CD14-positive monocyte (primary cell): ENCODE measurements around the gene ACOT9. TPM values are rescaled to one million over a fixed set of nuclear protein-coding genes. Genes with fewer than 3 reads are reported as not detected.

Experiments
- DNase-seq, 3 donors: peaks; one replicate each; pipeline ENCODE4 v3.0.0-alpha.2; 2011 to 2022
- H2AFZ ChIP-seq: 2 replicates; pipeline ENCODE4 v1.6.0; 2012; ENCODE audit warnings: mild to moderate bottlenecking, low read depth, low read length, inconsistent platforms; ENCODE audit not compliant: insufficient read depth, poor library complexity, severe bottlenecking
- H3K27ac ChIP-seq, 2 donors: 1 replicate in 1 of 2; 2 replicates in 1 of 2; pipeline ENCODE4 v1.5.1; 2012 to 2013; ENCODE audit warnings: low read length in 2 of 2, control low read depth in 1 of 2, inconsistent platforms in 1 of 2, low read depth in 1 of 2, mild to moderate bottlenecking in 1 of 2
- H3K27me3 ChIP-seq, 2 donors: one replicate each; pipeline versions ENCODE4 v1.6.0 to v1.6.1; 2011 to 2013; ENCODE audit warnings: low read length in 2 of 2; ENCODE audit not compliant: control insufficient read depth in 2 of 2, insufficient read depth in 2 of 2
- H3K36me3 ChIP-seq, 2 donors: replicated peaks in 1 of 2; 1 replicate in 1 of 2; 2 replicates in 1 of 2; pipeline versions ENCODE4 v1.5.1 to v1.6.1; 2012 to 2013; ENCODE audit warnings: low read length in 2 of 2, control low read depth in 1 of 2, inconsistent platforms in 1 of 2, mild to moderate bottlenecking in 1 of 2; ENCODE audit not compliant: insufficient read depth in 2 of 2, control insufficient read depth in 1 of 2
- H3K4me1 ChIP-seq, 2 donors: 1 replicate in 1 of 2; 2 replicates in 1 of 2; pipeline versions ENCODE4 v1.5.1 to v1.6.1; 2012 to 2013; ENCODE audit warnings: low read length in 2 of 2, control low read depth in 1 of 2, inconsistent platforms in 1 of 2, mild to moderate bottlenecking in 1 of 2, moderate library complexity in 1 of 2; ENCODE audit not compliant: insufficient read depth in 2 of 2, control insufficient read depth in 1 of 2
- H3K4me2 ChIP-seq: replicated peaks from 2 replicates; pipeline ENCODE3; 2012; ENCODE audit warnings: low read length, moderate library complexity, mild to moderate bottlenecking; ENCODE audit not compliant: poor library complexity, severe bottlenecking; ENCODE audit errors: extremely low read depth
- H3K4me3 ChIP-seq, 3 experiments: fragments of 200-600 bp in 1 of 3; sonication (generic) in 1 of 3; replicated peaks in 1 of 3; 1 replicate in 2 of 3; 2 replicates in 1 of 3; pipeline ENCODE4 v1.5.1; 2011 to 2013; ENCODE audit warnings: low read length in 3 of 3, mild to moderate bottlenecking in 3 of 3, control low read depth in 2 of 3, low read depth in 2 of 3, inconsistent platforms in 1 of 3, moderate library complexity in 1 of 3
- H3K79me2 ChIP-seq: 2 replicates; pipeline ENCODE4 v1.6.0; 2012; ENCODE audit warnings: mild to moderate bottlenecking, control low read depth, inconsistent platforms, low read length, moderate library complexity; ENCODE audit not compliant: insufficient read depth
- H3K9ac ChIP-seq: 2 replicates; pipeline ENCODE4 v1.6.0; 2017; ENCODE audit warnings: low read length, mild to moderate bottlenecking; ENCODE audit not compliant: insufficient read depth, poor library complexity, severe bottlenecking
- H3K9me3 ChIP-seq, 2 donors: replicated peaks in 1 of 2; 1 replicate in 1 of 2; 2 replicates in 1 of 2; pipeline versions ENCODE4 v1.5.1 to v1.6.1; 2012 to 2013; ENCODE audit warnings: low read length in 2 of 2, control low read depth in 1 of 2; ENCODE audit not compliant: control insufficient read depth in 1 of 2, insufficient read depth in 1 of 2
- H4K20me1 ChIP-seq: 2 replicates; pipeline ENCODE4 v1.6.0; 2012; ENCODE audit warnings: mild to moderate bottlenecking, low read length, control low read depth, moderate library complexity; ENCODE audit not compliant: insufficient read depth
- H3K27ac Mint-ChIP-seq, 7 donors: one replicate each; pipeline ENCODE4 v1.8.0; 2020; ENCODE audit warnings: mild to moderate bottlenecking in 7 of 7, mixed read lengths in 7 of 7, moderate library complexity in 6 of 7, inconsistent platforms in 2 of 7
- H3K27me3 Mint-ChIP-seq, 3 donors: one replicate each; pipeline ENCODE4 v1.8.0; 2021 to 2022; ENCODE audit warnings: low read depth in 3 of 3, mild to moderate bottlenecking in 3 of 3, mixed read lengths in 3 of 3, moderate library complexity in 3 of 3, inconsistent platforms in 1 of 3
- H3K36me3 Mint-ChIP-seq, 2 donors: one replicate each; pipeline ENCODE4 v1.8.0; 2020; ENCODE audit warnings: mixed read lengths in 2 of 2, inconsistent platforms in 1 of 2, mild to moderate bottlenecking in 1 of 2
- H3K4me1 Mint-ChIP-seq: one replicate; pipeline ENCODE4 v1.8.0; 2020; ENCODE audit warnings: mild to moderate bottlenecking, mixed read lengths
- H3K4me3 Mint-ChIP-seq, 2 donors: one replicate each; pipeline ENCODE4 v1.8.0; 2020; ENCODE audit warnings: mild to moderate bottlenecking in 2 of 2, mixed read lengths in 2 of 2, moderate library complexity in 1 of 2
- H3K9me3 Mint-ChIP-seq, 7 donors: one replicate each; pipeline ENCODE4 v1.8.0; 2020 to 2022; ENCODE audit warnings: mixed read lengths in 7 of 7, mild to moderate bottlenecking in 6 of 7, moderate library complexity in 6 of 7, inconsistent platforms in 2 of 7
- WGBS: methylation state at CpG from one replicate; pipeline ENCODE4 v1.1.5; 2013; ENCODE audit warnings: missing lambda C conversion rate; ENCODE audit not compliant: insufficient coverage; 5-methylcytosine and 5-hydroxymethylcytosine counted together
- intact Hi-C, 2 donors: fragments of 100-400 bp; cut with micrococcal nuclease; formaldehyde crosslinking; loops; one replicate each; pipeline versions ENCODE4 v1.15.0 to v1.15.1; 2023
- polyA plus RNA-seq, 3 donors: library from polyadenylated mRNA; depleted of rRNA in 1 of 3; unstranded in 2 of 3; stranded (reverse) in 1 of 3; fragments of 300-500 nt in 2 of 3; fragments of >200 nt in 1 of 3; fragmentation: Illumina TruSeq in 2 of 3; gene quantifications; 1 replicate in 2 of 3; 2 replicates in 1 of 3; pipeline ENCODE4 v1.2.3, GENCODE V29; 2012 to 2021
- TF ChIP-seq, protein P1 (sequence below): fragments of 200-600 bp; IDR thresholded peaks from one replicate; pipeline ENCODE4 v1.8.0; 2022; ENCODE audit warnings: antibody characterized with exemption, mild to moderate bottlenecking

Gene ACOT9
- polyA plus RNA-seq, 3 donors = 49.2 to 69.3 (median 51.8) TPM

DNA sequence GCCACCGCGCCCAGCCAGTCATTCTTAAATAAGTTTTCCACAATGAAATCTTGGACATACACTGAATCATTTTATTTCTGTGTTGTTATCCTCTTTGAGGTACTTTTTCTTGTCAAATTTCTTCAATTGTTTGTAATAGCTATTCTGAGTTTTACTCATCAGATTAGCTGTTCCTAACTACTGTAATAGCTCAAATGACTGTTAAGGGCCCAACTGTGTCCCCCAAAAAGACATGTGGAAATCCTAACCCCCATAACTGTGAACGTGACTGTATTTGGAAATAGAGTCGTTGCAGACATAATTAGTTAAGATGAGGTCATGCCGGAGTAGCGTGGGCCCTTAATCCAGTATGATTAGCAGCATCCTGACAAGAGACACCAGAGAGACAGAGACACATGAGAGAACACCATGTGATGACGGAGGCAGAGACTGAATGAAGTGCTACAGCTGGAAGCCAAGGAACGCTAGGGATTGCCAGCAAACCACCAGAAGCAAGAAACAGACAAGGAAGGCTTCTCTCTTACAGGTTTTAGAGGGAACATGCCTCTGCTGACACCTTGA lies 22.9 kb downstream of the ACOT9 start:
- Mint-ChIP-seq H3K9me3 (peaks cover 0 to 5% (median 0%) of the 10 kb centered on the region in 7 donors), H3K27me3 (peaks cover 0 to 7% (median 0%) of the 10 kb centered on the region in 3 donors), H3K36me3 (peaks cover 58 to 66% of the 10 kb centered on the region in 2 donors), H3K27ac (peak overlapping the region in 2 of 7 donors; percentile 48 to 57), H3K4me1 (no peaks in the 10 kb centered on the region), H3K4me3 (no peak overlapping the region)
- Histone ChIP-seq H4K20me1 (peaks cover 9% of the 10 kb centered on the region), H3K36me3 (peaks cover 55 to 82% of the 10 kb centered on the region in 2 donors), H2AFZ (no peak overlapping the region), H3K4me3 (no peak overlapping the region), H3K79me2 (no peaks in the 10 kb centered on the region), H3K4me1 (no peaks in the 10 kb centered on the region), H3K9ac (no peak overlapping the region), H3K27me3 (no peaks in the 10 kb centered on the region), H3K9me3 (no peaks in the 10 kb centered on the region), H3K27ac (no peak overlapping the region), H3K4me2 (no peak overlapping the region)
- DNase-seq = no peak
- TF ChIP-seq, protein P1, sequence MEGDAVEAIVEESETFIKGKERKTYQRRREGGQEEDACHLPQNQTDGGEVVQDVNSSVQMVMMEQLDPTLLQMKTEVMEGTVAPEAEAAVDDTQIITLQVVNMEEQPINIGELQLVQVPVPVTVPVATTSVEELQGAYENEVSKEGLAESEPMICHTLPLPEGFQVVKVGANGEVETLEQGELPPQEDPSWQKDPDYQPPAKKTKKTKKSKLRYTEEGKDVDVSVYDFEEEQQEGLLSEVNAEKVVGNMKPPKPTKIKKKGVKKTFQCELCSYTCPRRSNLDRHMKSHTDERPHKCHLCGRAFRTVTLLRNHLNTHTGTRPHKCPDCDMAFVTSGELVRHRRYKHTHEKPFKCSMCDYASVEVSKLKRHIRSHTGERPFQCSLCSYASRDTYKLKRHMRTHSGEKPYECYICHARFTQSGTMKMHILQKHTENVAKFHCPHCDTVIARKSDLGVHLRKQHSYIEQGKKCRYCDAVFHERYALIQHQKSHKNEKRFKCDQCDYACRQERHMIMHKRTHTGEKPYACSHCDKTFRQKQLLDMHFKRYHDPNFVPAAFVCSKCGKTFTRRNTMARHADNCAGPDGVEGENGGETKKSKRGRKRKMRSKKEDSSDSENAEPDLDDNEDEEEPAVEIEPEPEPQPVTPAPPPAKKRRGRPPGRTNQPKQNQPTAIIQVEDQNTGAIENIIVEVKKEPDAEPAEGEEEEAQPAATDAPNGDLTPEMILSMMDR = no peak
- intact Hi-C loops = no loop called here
- 97% methylated on average over 4 of the region's 8 CpGs for WGBS

DNA sequence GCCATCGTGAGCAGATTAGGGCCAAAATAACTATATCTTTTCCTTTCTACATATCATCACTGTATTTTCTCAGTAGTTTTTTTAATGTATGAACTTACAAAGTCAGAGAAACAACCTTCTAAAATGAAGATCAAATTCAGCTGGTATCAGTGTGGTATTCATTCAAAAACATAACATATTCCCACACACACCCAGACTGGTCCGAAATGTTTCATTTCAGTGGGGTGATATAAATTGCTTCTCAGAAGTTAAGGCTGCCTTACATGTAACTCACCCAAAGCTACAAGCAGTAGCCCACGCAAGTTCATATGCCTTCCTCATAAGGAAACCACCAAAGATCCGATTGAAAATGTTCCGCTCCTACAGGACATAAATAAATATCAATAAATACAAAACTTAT lies 37.8 kb downstream of the ACOT9 start:
- intact Hi-C loops = no loop called here
- H3K36me3 ChIP-seq = peaks cover 51 to 76% of the 10 kb centered on the region in 2 donors
- H3K27me3 ChIP-seq = no peaks in the 10 kb centered on the region
- no peak overlapping the region for H3K4me3 ChIP-seq
- H3K27me3 Mint-ChIP-seq = peaks cover 0 to 20% (median 0%) of the 10 kb centered on the region in 3 donors
- no peaks in the 10 kb centered on the region for H3K4me1 ChIP-seq
- WGBS = no CpG with 5 or more reads among the region's 5 CpGs
- H3K27ac ChIP-seq = no peak overlapping the region
- no peak for DNase-seq
- no peak overlapping the region for H3K4me3 Mint-ChIP-seq
- H3K79me2 ChIP-seq = no peaks in the 10 kb centered on the region
- H2AFZ ChIP-seq = no peak overlapping the region
- H3K36me3 Mint-ChIP-seq = peaks cover 39 to 71% of the 10 kb centered on the region in 2 donors
- H3K4me2 ChIP-seq = no peak overlapping the region
- H3K9me3 ChIP-seq = no peaks in the 10 kb centered on the region
- H3K4me1 Mint-ChIP-seq = no peaks in the 10 kb centered on the region
- TF ChIP-seq, protein P1 = no peak
- H3K9me3 Mint-ChIP-seq = no peaks in the 10 kb centered on the region
- H3K9ac ChIP-seq = no peak overlapping the region
- H4K20me1 ChIP-seq = peaks cover 5% of the 10 kb centered on the region
- no peak overlapping the region for H3K27ac Mint-ChIP-seq
